ENCODE results near the gene SH3GL2. TPM values are rescaled to one million over a fixed set of nuclear protein-coding genes. Genes with fewer than 3 reads are reported as not detected.

Gene SH3GL2
- polyA plus RNA-seq, 3 donors = not detected

GRCh38 chr9:17613758-17614157 is 34.9 kb downstream of the SH3GL2 start:
- H3K9me3 ChIP-seq (replicated peaks in 1 of 2; ENCODE audit: control insufficient read depth in 1 of 2, insufficient read depth in 1 of 2, low read length in 2 of 2) = no peaks in the 10 kb centered on the region
- H3K4me2 ChIP-seq (replicated peaks; ENCODE audit: extremely low read depth, low read length, poor library complexity, severe bottlenecking) = no peak overlapping the region
- intact Hi-C loops (cut with micrococcal nuclease) = no loop called here
- H3K79me2 ChIP-seq (ENCODE audit: insufficient read depth, low read length) = no peaks in the 10 kb centered on the region
- no peaks in the 10 kb centered on the region for H3K4me1 Mint-ChIP-seq
- H3K9me3 Mint-ChIP-seq = no peaks in the 10 kb centered on the region
- DNase-seq = no peak
- no peaks in the 10 kb centered on the region for H3K27me3 ChIP-seq (ENCODE audit: control insufficient read depth in 2 of 2, insufficient read depth in 2 of 2, low read length in 2 of 2)
- no peak overlapping the region for H2AFZ ChIP-seq (ENCODE audit: insufficient read depth, low read depth, low read length, poor library complexity, severe bottlenecking)
- no peaks in the 10 kb centered on the region for H3K36me3 ChIP-seq (replicated peaks in 1 of 2; ENCODE audit: control insufficient read depth in 1 of 2, insufficient read depth in 2 of 2, low read length in 2 of 2)
- no peak overlapping the region for H3K27ac Mint-ChIP-seq
- H3K4me3 Mint-ChIP-seq = no peak overlapping the region
- TF ChIP-seq CTCF (IDR thresholded peaks at IDR 0.05) = no peak
- peaks cover 0 to 4% (median 0%) of the 10 kb centered on the region in 3 donors for H3K27me3 Mint-ChIP-seq (ENCODE audit: low read depth in 3 of 3)
- H3K4me3 ChIP-seq (replicated peaks in 1 of 3; ENCODE audit: low read depth in 2 of 3, low read length in 3 of 3) = no peak overlapping the region
- H3K36me3 Mint-ChIP-seq = no peaks in the 10 kb centered on the region
- no peak overlapping the region for H3K9ac ChIP-seq (ENCODE audit: insufficient read depth, low read length, poor library complexity, severe bottlenecking)
- H3K27ac ChIP-seq (ENCODE audit: low read depth in 1 of 2, low read length in 2 of 2) = no peak overlapping the region
- no peaks in the 10 kb centered on the region for H3K4me1 ChIP-seq (ENCODE audit: control insufficient read depth in 1 of 2, insufficient read depth in 2 of 2, low read length in 2 of 2)
- 100% methylated on average over 1 of the region's 3 CpGs for WGBS (ENCODE audit: insufficient coverage)
- no peaks in the 10 kb centered on the region for H4K20me1 ChIP-seq (ENCODE audit: insufficient read depth, low read length)

GRCh38 chr9:17614250-17614649 is 35.4 kb downstream of the SH3GL2 start:
- H3K27ac Mint-ChIP-seq = no peak overlapping the region
- Histone ChIP-seq H3K27me3 (ENCODE audit: control insufficient read depth in 2 of 2, insufficient read depth in 2 of 2, low read length in 2 of 2) (no peaks in the 10 kb centered on the region), H3K9ac (ENCODE audit: insufficient read depth, low read length, poor library complexity, severe bottlenecking) (no peak overlapping the region), H3K79me2 (ENCODE audit: insufficient read depth, low read length) (no peaks in the 10 kb centered on the region), H3K4me2 (replicated peaks; ENCODE audit: extremely low read depth, low read length, poor library complexity, severe bottlenecking) (no peak overlapping the region), H3K4me3 (replicated peaks in 1 of 3; ENCODE audit: low read depth in 2 of 3, low read length in 3 of 3) (no peak overlapping the region), H4K20me1 (ENCODE audit: insufficient read depth, low read length) (no peaks in the 10 kb centered on the region), H3K9me3 (replicated peaks in 1 of 2; ENCODE audit: control insufficient read depth in 1 of 2, insufficient read depth in 1 of 2, low read length in 2 of 2) (no peaks in the 10 kb centered on the region), H3K4me1 (ENCODE audit: control insufficient read depth in 1 of 2, insufficient read depth in 2 of 2, low read length in 2 of 2) (no peaks in the 10 kb centered on the region), H3K27ac (ENCODE audit: low read depth in 1 of 2, low read length in 2 of 2) (no peak overlapping the region), H2AFZ (ENCODE audit: insufficient read depth, low read depth, low read length, poor library complexity, severe bottlenecking) (no peak overlapping the region), H3K36me3 (replicated peaks in 1 of 2; ENCODE audit: control insufficient read depth in 1 of 2, insufficient read depth in 2 of 2, low read length in 2 of 2) (no peaks in the 10 kb centered on the region)
- H3K36me3 Mint-ChIP-seq = no peaks in the 10 kb centered on the region
- no peak for DNase-seq
- no peaks in the 10 kb centered on the region for H3K9me3 Mint-ChIP-seq
- no peaks in the 10 kb centered on the region for H3K4me1 Mint-ChIP-seq
- 100% methylated on average over 1 of the region's 1 CpG for WGBS (ENCODE audit: insufficient coverage)
- no peak overlapping the region for H3K4me3 Mint-ChIP-seq
- H3K27me3 Mint-ChIP-seq (ENCODE audit: low read depth in 3 of 3) = peaks cover 0 to 4% (median 0%) of the 10 kb centered on the region in 3 donors
- intact Hi-C loops (cut with micrococcal nuclease) = no loop called here
- TF ChIP-seq CTCF (IDR thresholded peaks at IDR 0.05) = no peak
